CD14-positive monocyte (primary cell): ENCODE measurements around the gene SIGLEC7. TPM values are rescaled to one million over a fixed set of nuclear protein-coding genes. Genes with fewer than 3 reads are reported as not detected.

ENCODE experiments used
- DNase-seq, 3 donors: peaks; one replicate each; pipeline ENCODE4 v3.0.0-alpha.2; 2011 to 2022
- H2AFZ ChIP-seq: 2 replicates; pipeline ENCODE4 v1.6.0; 2012; ENCODE audit warnings: mild to moderate bottlenecking, low read depth, low read length, inconsistent platforms; ENCODE audit not compliant: insufficient read depth, poor library complexity, severe bottlenecking
- H3K27ac ChIP-seq, 2 donors: 1 replicate in 1 of 2; 2 replicates in 1 of 2; pipeline ENCODE4 v1.5.1; 2012 to 2013; ENCODE audit warnings: low read length in 2 of 2, control low read depth in 1 of 2, inconsistent platforms in 1 of 2, low read depth in 1 of 2, mild to moderate bottlenecking in 1 of 2
- H3K27me3 ChIP-seq, 2 donors: one replicate each; pipeline versions ENCODE4 v1.6.0 to v1.6.1; 2011 to 2013; ENCODE audit warnings: low read length in 2 of 2; ENCODE audit not compliant: control insufficient read depth in 2 of 2, insufficient read depth in 2 of 2
- H3K36me3 ChIP-seq, 2 donors: replicated peaks in 1 of 2; 1 replicate in 1 of 2; 2 replicates in 1 of 2; pipeline versions ENCODE4 v1.5.1 to v1.6.1; 2012 to 2013; ENCODE audit warnings: low read length in 2 of 2, control low read depth in 1 of 2, inconsistent platforms in 1 of 2, mild to moderate bottlenecking in 1 of 2; ENCODE audit not compliant: insufficient read depth in 2 of 2, control insufficient read depth in 1 of 2
- H3K4me1 ChIP-seq, 2 donors: 1 replicate in 1 of 2; 2 replicates in 1 of 2; pipeline versions ENCODE4 v1.5.1 to v1.6.1; 2012 to 2013; ENCODE audit warnings: low read length in 2 of 2, control low read depth in 1 of 2, inconsistent platforms in 1 of 2, mild to moderate bottlenecking in 1 of 2, moderate library complexity in 1 of 2; ENCODE audit not compliant: insufficient read depth in 2 of 2, control insufficient read depth in 1 of 2
- H3K4me2 ChIP-seq: replicated peaks from 2 replicates; pipeline ENCODE3; 2012; ENCODE audit warnings: low read length, moderate library complexity, mild to moderate bottlenecking; ENCODE audit not compliant: poor library complexity, severe bottlenecking; ENCODE audit errors: extremely low read depth
- H3K4me3 ChIP-seq, 3 experiments: fragments of 200-600 bp in 1 of 3; sonication (generic) in 1 of 3; replicated peaks in 1 of 3; 1 replicate in 2 of 3; 2 replicates in 1 of 3; pipeline ENCODE4 v1.5.1; 2011 to 2013; ENCODE audit warnings: low read length in 3 of 3, mild to moderate bottlenecking in 3 of 3, control low read depth in 2 of 3, low read depth in 2 of 3, inconsistent platforms in 1 of 3, moderate library complexity in 1 of 3
- H3K79me2 ChIP-seq: 2 replicates; pipeline ENCODE4 v1.6.0; 2012; ENCODE audit warnings: mild to moderate bottlenecking, control low read depth, inconsistent platforms, low read length, moderate library complexity; ENCODE audit not compliant: insufficient read depth
- H3K9ac ChIP-seq: 2 replicates; pipeline ENCODE4 v1.6.0; 2017; ENCODE audit warnings: low read length, mild to moderate bottlenecking; ENCODE audit not compliant: insufficient read depth, poor library complexity, severe bottlenecking
- H3K9me3 ChIP-seq, 2 donors: replicated peaks in 1 of 2; 1 replicate in 1 of 2; 2 replicates in 1 of 2; pipeline versions ENCODE4 v1.5.1 to v1.6.1; 2012 to 2013; ENCODE audit warnings: low read length in 2 of 2, control low read depth in 1 of 2; ENCODE audit not compliant: control insufficient read depth in 1 of 2, insufficient read depth in 1 of 2
- H4K20me1 ChIP-seq: 2 replicates; pipeline ENCODE4 v1.6.0; 2012; ENCODE audit warnings: mild to moderate bottlenecking, low read length, control low read depth, moderate library complexity; ENCODE audit not compliant: insufficient read depth
- H3K27ac Mint-ChIP-seq, 7 donors: one replicate each; pipeline ENCODE4 v1.8.0; 2020; ENCODE audit warnings: mild to moderate bottlenecking in 7 of 7, mixed read lengths in 7 of 7, moderate library complexity in 6 of 7, inconsistent platforms in 2 of 7
- H3K27me3 Mint-ChIP-seq, 3 donors: one replicate each; pipeline ENCODE4 v1.8.0; 2021 to 2022; ENCODE audit warnings: low read depth in 3 of 3, mild to moderate bottlenecking in 3 of 3, mixed read lengths in 3 of 3, moderate library complexity in 3 of 3, inconsistent platforms in 1 of 3
- H3K36me3 Mint-ChIP-seq, 2 donors: one replicate each; pipeline ENCODE4 v1.8.0; 2020; ENCODE audit warnings: mixed read lengths in 2 of 2, inconsistent platforms in 1 of 2, mild to moderate bottlenecking in 1 of 2
- H3K4me1 Mint-ChIP-seq: one replicate; pipeline ENCODE4 v1.8.0; 2020; ENCODE audit warnings: mild to moderate bottlenecking, mixed read lengths
- H3K4me3 Mint-ChIP-seq, 2 donors: one replicate each; pipeline ENCODE4 v1.8.0; 2020; ENCODE audit warnings: mild to moderate bottlenecking in 2 of 2, mixed read lengths in 2 of 2, moderate library complexity in 1 of 2
- H3K9me3 Mint-ChIP-seq, 7 donors: one replicate each; pipeline ENCODE4 v1.8.0; 2020 to 2022; ENCODE audit warnings: mixed read lengths in 7 of 7, mild to moderate bottlenecking in 6 of 7, moderate library complexity in 6 of 7, inconsistent platforms in 2 of 7
- WGBS: methylation state at CpG from one replicate; pipeline ENCODE4 v1.1.5; 2013; ENCODE audit warnings: missing lambda C conversion rate; ENCODE audit not compliant: insufficient coverage; 5-methylcytosine and 5-hydroxymethylcytosine counted together
- intact Hi-C, 2 donors: fragments of 100-400 bp; cut with micrococcal nuclease; formaldehyde crosslinking; loops; one replicate each; pipeline versions ENCODE4 v1.15.0 to v1.15.1; 2023
- polyA plus RNA-seq, 3 donors: library from polyadenylated mRNA; depleted of rRNA in 1 of 3; unstranded in 2 of 3; stranded (reverse) in 1 of 3; fragments of 300-500 nt in 2 of 3; fragments of >200 nt in 1 of 3; fragmentation: Illumina TruSeq in 2 of 3; gene quantifications; 1 replicate in 2 of 3; 2 replicates in 1 of 3; pipeline ENCODE4 v1.2.3, GENCODE V29; 2012 to 2021
- TF ChIP-seq, protein P1 (sequence below): fragments of 200-600 bp; IDR thresholded peaks from one replicate; pipeline ENCODE4 v1.8.0; 2022; ENCODE audit warnings: antibody characterized with exemption, mild to moderate bottlenecking

SIGLEC7 gene
- polyA plus RNA-seq, 3 donors: 71.8 to 93.3 (median 82.0) TPM

DNA sequence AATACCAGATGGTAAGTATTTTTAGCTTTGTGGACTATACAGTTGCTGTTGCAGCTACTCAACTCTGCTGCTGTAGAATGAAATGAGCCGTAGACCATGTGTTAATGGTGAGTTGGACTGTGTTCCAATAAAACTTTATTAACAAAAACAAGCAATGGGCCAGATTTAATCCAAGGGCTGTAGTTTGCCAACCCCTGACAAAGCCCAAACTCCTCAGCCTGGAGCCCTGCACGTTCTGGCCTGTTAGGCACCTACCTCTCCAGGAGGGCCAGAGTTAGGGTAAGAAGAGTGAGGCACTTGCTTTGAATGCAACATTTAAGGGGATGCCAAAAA is 46.1 kb downstream of the SIGLEC7 start:
- no peak for DNase-seq
- H3K4me1 Mint-ChIP-seq: peaks cover 28% of the 10 kb centered on the region
- Histone ChIP-seq H4K20me1 (no peaks in the 10 kb centered on the region), H3K79me2 (no peaks in the 10 kb centered on the region), H3K9ac (no peak overlapping the region), H2AFZ (no peak overlapping the region), H3K4me3 (no peak overlapping the region), H3K9me3 (no peaks in the 10 kb centered on the region), H3K4me1 (peaks cover 24 to 30% of the 10 kb centered on the region in 2 donors), H3K36me3 (no peaks in the 10 kb centered on the region), H3K4me2 (no peak overlapping the region), H3K27me3 (peaks cover 0 to 5% of the 10 kb centered on the region in 2 donors), H3K27ac (no peak overlapping the region)
- WGBS: no CpG with 5 or more reads among the region's 2 CpGs
- H3K27me3 Mint-ChIP-seq: peaks cover 7 to 13% (median 11%) of the 10 kb centered on the region in 3 donors
- H3K27ac Mint-ChIP-seq: no peak overlapping the region
- TF ChIP-seq, protein P1, sequence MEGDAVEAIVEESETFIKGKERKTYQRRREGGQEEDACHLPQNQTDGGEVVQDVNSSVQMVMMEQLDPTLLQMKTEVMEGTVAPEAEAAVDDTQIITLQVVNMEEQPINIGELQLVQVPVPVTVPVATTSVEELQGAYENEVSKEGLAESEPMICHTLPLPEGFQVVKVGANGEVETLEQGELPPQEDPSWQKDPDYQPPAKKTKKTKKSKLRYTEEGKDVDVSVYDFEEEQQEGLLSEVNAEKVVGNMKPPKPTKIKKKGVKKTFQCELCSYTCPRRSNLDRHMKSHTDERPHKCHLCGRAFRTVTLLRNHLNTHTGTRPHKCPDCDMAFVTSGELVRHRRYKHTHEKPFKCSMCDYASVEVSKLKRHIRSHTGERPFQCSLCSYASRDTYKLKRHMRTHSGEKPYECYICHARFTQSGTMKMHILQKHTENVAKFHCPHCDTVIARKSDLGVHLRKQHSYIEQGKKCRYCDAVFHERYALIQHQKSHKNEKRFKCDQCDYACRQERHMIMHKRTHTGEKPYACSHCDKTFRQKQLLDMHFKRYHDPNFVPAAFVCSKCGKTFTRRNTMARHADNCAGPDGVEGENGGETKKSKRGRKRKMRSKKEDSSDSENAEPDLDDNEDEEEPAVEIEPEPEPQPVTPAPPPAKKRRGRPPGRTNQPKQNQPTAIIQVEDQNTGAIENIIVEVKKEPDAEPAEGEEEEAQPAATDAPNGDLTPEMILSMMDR: no peak
- peaks cover 0 to 4% (median 0%) of the 10 kb centered on the region in 7 donors for H3K9me3 Mint-ChIP-seq
- H3K36me3 Mint-ChIP-seq: peaks cover 0 to 5% of the 10 kb centered on the region in 2 donors
- intact Hi-C loops: no loop called here
- H3K4me3 Mint-ChIP-seq: no peak overlapping the region

DNA sequence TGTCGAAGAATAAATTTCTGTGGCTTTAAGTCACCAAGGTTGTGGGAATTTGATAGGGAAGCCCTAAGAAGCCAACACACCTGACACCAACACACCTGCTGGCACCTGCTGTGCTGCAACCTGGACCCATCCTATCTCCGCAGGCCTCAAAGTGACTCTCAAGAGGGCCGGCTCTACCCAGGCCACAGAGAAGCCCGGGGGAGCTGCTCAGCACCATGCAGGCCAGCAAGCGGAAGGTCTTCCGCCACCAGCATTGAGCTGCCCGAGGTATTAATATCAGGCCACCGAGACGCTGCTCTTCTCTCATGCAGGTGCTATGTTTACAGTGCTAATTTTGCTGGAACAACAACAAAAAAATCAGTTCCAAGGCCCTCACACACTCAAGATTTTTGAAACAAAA is 50.6 kb downstream of the SIGLEC7 start:
- H3K27me3 ChIP-seq: no peaks in the 10 kb centered on the region
- WGBS: 96% methylated on average over 8 of the region's 9 CpGs
- H4K20me1 ChIP-seq: no peaks in the 10 kb centered on the region
- H3K27ac Mint-ChIP-seq: no peak overlapping the region
- no peak overlapping the region for H3K4me2 ChIP-seq
- H3K4me1 ChIP-seq: no peaks in the 10 kb centered on the region
- no peak overlapping the region for H2AFZ ChIP-seq
- H3K4me3 Mint-ChIP-seq: no peak overlapping the region
- TF ChIP-seq, protein P1: no peak
- H3K79me2 ChIP-seq: no peaks in the 10 kb centered on the region
- no peak for DNase-seq
- H3K36me3 Mint-ChIP-seq: peaks cover 0 to 5% of the 10 kb centered on the region in 2 donors
- H3K9me3 Mint-ChIP-seq: peaks cover 0 to 7% (median 4%) of the 10 kb centered on the region in 7 donors
- no peak overlapping the region for H3K9ac ChIP-seq
- H3K27ac ChIP-seq: no peak overlapping the region
- H3K4me3 ChIP-seq: no peak overlapping the region
- no peaks in the 10 kb centered on the region for H3K36me3 ChIP-seq
- intact Hi-C loops: no loop called here
- H3K9me3 ChIP-seq: no peaks in the 10 kb centered on the region
- H3K4me1 Mint-ChIP-seq: peaks cover 7% of the 10 kb centered on the region
- peaks cover 0 to 11% (median 5%) of the 10 kb centered on the region in 3 donors for H3K27me3 Mint-ChIP-seq
